HT1080 (cell line): Measurements from ENCODE around the gene DKC1. TPM values are rescaled to one million over a fixed set of nuclear protein-coding genes. Genes with fewer than 3 reads are reported as not detected.

ENCODE experiments used
- DNase-seq: peaks from one replicate; pipeline ENCODE4 v3.0.0-alpha.2; 2015; ENCODE audit warnings: low read depth
- total RNA-seq: library from RNA; depleted of rRNA; stranded (reverse); fragments of >200 nt; shearing (Covaris generic); gene quantifications from 2 replicates; pipeline ENCODE4 v1.2.3, GENCODE V29; 2014

DKC1 gene
- total RNA-seq, 1 experiment from 2014 or later: 74.3 TPM

DNA sequence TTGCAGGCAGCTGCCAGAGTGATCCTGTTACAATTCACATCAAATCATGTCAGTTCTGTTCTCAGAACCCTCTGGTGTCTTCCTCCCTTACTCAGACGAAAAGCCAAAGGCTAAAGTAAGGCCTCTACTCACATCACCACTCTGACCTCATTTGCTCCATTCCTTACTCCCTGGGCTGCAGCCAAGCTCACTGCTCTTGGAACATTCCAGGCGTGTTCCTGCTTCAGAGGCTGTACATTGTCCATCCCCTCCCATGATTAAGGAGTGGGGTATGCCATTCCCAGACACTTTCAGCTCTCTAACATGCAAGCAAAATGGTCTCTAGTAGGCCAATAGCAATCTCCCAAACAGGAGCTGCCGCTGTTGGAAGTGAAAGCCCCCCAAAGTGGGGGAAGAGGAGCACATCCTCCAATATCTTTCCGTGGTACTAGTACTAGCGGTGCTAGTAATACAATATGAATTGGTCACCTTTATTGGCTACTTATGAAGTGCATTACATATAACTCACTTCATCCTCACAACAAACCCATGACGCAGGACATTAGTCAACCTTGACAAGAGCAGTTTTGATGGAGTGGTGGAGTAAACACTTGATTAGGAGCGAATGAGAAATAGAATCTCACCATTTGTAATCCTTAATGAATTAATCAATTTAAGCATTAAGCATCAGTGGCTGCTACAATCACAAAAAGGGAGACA is 26.8 kb upstream of the DKC1 start:
- DNase-seq: no peak

DNA sequence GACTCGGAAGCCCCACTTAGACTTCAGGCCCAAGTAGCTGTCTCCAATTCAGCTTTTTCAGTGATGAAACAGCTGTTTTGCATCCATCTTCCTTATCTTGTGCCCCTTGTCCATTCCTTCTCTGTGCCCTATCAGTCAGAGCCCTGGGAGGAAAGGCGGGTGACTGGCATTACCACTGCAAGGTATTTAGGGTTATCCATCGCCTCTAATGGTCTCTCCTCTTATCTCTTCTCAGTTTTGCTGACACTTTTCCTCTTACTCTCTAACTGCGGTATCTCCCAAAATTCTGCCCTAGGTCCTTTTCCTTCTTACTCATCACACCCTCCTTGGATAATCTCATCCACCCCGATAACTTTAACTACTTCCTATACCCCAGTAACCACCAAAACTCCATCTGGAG is 25.5 kb upstream of the DKC1 start:
- DNase-seq: no peak

- peak; percentile 78 for DNase-seq
Measured at GRCh38 chrX:154738011-154738738, 24.5 kb upstream of the DKC1 start.

GRCh38 chrX:154739952-154740465 is 22.7 kb upstream of the DKC1 start:
- no peak for DNase-seq

- DNase-seq: no peak
Measured at GRCh38 chrX:154742613-154743012, 20.1 kb upstream of the DKC1 start.

GRCh38 chrX:154748712-154749339 is 13.8 kb upstream of the DKC1 start:
- DNase-seq: peak; percentile 60

DNA sequence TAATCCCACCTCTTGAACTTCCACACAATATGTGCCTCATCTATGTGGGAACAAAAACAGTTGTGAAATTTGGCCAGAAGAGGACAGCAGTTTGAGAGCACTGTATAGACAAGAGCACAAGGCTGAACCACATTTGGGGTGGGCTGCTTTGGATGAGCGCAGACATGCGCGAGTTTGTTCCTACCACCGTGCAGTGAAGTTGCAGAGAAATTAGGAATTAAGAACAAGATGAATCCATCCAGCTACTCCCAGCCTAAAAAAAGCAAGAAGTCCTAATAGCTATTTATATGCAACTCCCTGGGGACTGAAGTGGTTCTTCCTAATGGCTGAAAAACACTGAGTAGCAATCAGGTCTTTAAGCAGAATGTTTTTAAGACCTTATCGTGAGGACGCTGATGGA is 12.8 kb upstream of the DKC1 start:
- DNase-seq: no peak

- no peak for DNase-seq
Measured at GRCh38 chrX:154750301-154751202, 12.1 kb upstream of the DKC1 start, which contains the start of gene GAB3. TSS of gene GAB3 (minus strand) at chrX:154751077. CDS start at chrX:154751025, 52 bp downstream.

GRCh38 chrX:154751203-154751668 is 11.4 kb upstream of the DKC1 start:
- no peak for DNase-seq

DNA sequence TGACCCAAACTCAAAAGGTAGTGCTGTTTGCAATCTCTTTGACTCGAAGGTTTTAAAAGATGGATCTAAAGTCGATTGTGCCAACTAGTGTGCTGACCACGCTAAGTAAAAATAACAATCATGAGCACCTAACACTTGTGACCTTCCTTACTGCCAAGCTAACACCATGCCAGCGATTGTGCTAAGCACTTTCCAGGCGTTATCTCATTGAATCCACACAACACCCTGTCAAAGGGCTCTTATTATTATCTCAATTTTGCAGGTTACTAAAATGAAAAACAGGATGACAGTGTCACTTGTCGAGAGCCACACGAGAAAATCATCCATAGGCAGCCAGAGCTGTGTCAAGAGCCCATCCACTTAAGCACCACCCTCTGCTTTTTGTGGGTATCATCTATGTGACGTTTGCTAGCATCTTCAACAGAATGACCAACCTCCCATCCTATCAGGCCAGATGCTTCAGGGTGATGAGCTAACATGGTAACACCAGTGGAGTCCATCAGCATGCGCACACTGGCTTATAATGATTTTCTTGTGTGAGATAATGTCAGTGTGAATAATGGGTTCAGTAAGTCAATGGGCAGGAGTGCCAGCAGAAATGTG is 10.9 kb upstream of the DKC1 start:
- no peak for DNase-seq

DNA sequence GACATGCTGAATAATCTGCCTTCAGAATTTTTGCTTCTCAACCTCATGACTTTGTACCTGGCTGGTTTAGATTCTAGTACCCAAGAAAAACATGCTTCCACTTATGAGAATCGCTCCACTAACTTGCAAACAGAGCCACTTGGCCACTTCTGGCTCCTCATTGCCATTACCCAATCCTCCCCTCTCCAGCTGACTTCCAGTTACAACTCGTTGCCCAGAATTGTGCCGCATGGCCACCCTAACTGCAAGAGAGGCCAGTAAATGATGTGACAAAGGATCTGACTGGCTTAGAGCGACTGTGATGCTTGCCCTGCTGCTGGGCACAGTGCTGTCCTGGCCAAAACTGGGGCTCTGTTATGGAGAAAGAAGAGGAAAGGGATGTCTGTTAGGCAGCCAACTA is 4.0 kb upstream of the DKC1 start:
- no peak for DNase-seq

DNA sequence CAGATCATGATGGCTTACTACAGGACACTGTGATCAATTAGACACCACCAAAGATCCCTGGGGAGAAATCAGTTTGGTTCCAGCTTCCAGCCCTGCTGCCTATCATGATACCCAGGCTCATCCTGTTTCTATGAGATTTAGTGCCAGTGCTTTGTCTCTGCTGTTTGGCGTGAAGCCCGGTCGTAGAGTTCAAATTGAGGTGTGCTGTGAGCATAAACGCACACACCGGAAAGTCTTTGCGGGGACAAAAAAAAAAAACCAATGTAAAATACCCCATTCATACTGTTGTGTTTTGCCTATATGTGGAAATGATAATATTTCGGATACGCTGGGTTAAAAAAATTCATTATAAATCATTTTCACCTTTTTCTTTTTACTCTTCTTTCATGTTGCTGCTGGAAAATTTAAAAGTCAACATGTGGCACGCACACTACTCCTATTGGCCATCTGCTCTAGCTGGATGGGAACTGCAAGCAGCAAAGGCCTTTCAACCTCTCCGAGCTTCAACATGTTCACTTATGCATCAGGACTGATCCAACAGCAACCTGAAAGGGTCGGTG is 607 bp upstream of the DKC1 start:
- no peak for DNase-seq

- no peak for DNase-seq
Measured at GRCh38 chrX:154774622-154775021, 12.0 kb downstream of the DKC1 start.

DNA sequence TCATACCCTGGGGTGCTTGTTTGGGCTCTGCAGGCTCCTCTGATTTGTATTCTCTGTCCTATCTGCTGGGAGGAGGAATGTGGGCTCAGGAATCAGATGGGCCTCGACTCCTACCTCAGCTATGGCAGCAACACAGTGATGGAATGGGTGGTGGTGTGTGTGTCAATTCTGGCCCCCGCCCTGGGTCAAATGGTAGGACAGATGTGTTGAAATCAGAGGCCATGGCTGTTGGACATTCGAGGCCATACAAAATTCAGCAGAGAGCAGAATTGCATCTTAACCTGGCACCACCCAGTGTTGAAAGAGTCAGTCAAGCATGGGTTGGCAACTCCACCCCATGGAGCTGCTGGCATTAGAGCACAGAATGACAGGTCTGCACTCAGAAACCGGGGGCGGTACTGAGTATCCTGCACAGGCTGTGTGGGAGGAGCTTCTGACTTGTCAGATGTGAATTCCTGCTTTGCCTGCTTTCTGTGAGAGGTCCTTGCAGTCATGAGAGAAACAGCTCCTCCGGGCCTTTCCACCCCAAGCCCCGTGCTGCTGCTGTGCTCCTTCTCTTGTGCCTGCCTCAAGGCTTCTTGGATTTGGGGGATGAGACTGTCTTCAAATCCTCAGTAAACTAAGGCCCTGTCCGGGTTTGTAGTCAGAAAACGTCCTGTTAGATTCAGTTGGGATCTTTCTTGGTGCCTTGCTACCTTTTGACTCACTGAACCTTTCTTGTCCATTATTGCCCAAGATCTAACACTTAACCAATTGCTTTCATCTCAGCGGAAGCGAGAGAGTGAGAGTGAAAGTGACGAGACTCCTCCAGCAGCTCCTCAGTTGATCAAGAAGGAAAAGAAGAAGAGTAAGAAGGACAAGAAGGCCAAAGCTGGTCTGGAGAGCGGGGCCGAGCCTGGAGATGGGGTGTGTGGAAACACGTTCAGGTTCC is 13.0 kb downstream of the DKC1 start:
- DNase-seq: no peak

DNA sequence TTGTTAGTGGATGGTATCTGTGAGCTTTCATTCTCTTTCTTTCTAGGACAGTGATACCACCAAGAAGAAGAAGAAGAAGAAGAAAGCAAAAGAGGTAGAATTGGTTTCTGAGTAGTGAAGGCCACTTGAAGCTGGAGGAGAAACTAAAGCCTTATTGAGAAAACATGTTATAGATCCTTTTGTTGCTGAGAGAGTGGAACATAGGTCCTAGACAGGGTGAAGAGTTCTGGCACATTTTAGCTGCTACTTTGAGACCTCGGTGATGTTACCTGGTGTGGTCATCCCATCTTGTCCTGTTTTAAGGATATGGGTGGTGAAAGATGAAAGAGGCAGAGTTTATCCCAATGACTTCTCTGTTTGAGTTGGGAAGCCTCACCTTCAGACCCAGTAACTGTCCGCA is 14.1 kb downstream of the DKC1 start:
- DNase-seq: no peak

DNA sequence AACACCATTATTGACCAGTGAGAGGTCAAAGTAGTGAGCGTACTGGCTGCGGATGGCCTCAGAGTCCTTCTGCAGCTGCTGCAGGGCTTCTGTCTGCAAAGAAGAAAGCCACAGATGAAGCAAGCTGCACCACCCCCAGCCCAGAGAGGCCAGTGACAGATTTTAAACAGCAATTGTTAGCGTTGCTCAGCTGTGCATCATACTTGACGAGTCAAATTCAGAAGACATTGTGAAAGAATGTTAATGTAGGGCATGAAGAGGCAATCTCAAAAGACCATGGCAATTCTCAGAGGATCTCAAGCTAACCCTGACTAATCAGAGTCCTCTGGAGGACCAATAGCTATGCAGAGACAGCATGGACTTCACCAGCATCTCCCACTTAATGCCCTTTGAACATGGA is 16.6 kb downstream of the DKC1 start:
- DNase-seq: no peak

DNA sequence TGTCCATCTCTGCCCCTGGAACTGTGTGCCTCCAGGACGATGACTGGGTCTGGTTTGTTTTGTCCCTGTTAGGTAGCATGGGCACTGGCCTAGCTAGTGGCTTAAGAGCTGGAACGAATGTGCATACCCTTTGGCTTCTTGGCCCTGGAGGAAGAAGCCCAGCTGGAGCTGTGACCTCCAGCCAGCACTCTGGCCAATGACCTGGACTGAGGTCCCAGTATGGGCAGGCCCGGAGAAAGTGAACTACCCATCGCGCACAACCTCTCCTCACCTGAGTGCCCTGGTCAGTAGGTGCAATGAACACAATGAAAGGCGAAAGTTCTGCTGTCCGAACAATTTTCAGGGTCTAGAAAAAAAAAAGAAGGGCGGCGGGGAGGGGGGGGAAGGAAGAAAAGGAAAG is 18.3 kb downstream of the DKC1 start:
- DNase-seq: no peak

GRCh38 chrX:154784149-154784995 is 21.7 kb downstream of the DKC1 start:
- no peak for DNase-seq
